SK-N-SH (cell line): ENCODE results near the gene NRL. TPM values are rescaled to one million over a fixed set of nuclear protein-coding genes. Genes with fewer than 3 reads are reported as not detected.

Experiments
- CTCF ChIA-PET: fragments of 300-600, 350-600 bp; formaldehyde crosslinking; extraction: SDS; loops from one replicate; lab custom pipeline; 2021; lab: Yijun Ruan, JAX
- POLR2A ChIA-PET: fragments of 350-600 bp; sonication (Branson Sonifier 250); formaldehyde crosslinking; extraction: SDS; loops from one replicate; lab custom pipeline; 2020; ENCODE audit warnings: antibody characterized with exemption, inconsistent platforms; lab: Yijun Ruan, JAX
- DNase-seq: peaks from one replicate; pipeline ENCODE4 v3.0.0; 2012
- H2AFZ ChIP-seq: fragments of 200-600 bp; sonication (generic); 2 replicates; pipeline ENCODE4 v1.8.1; 2016; ENCODE audit warnings: antibody characterized with exemption, mild to moderate bottlenecking, low read depth
- H3F3A ChIP-seq: fragments of 200-600 bp; sonication (generic); replicated peaks from 2 replicates; pipeline ENCODE3; 2016; ENCODE audit warnings: antibody characterized with exemption, mild to moderate bottlenecking; ENCODE audit not compliant: insufficient read depth
- H3K27ac ChIP-seq, 2 experiments: fragments of 200-500 bp in 1 of 2; fragments of 200-600 bp in 1 of 2; sonication (Bioruptor generic) in 1 of 2; sonication (generic), shearing (Covaris generic) in 1 of 2; 2 replicates each; pipeline versions ENCODE4 v1.5.1 to v1.6.1; 2014 to 2016; ENCODE audit warnings: low read depth in 2 of 2, inconsistent platforms in 1 of 2, low read length in 1 of 2, mild to moderate bottlenecking in 1 of 2, mixed read lengths in 1 of 2
- H3K27me3 ChIP-seq: fragments of 200-600 bp; sonication (generic), shearing (Covaris generic); 2 replicates; pipeline ENCODE4 v1.6.1; 2016; ENCODE audit warnings: mixed run types; ENCODE audit not compliant: insufficient read depth
- H3K36me3 ChIP-seq, 2 experiments: fragments of 200-500 bp in 1 of 2; fragments of 200-600 bp in 1 of 2; sonication (Bioruptor generic) in 1 of 2; sonication (generic) in 1 of 2; replicated peaks in 1 of 2; 2 replicates each; pipeline versions ENCODE3 to v1.5.1; 2014 to 2016; ENCODE audit warnings: low read length in 1 of 2, mild to moderate bottlenecking in 1 of 2; ENCODE audit not compliant: insufficient read depth in 2 of 2, control insufficient read depth in 1 of 2
- H3K4me1 ChIP-seq, 2 experiments: fragments of 200-500 bp in 1 of 2; fragments of 200-600 bp in 1 of 2; sonication (Bioruptor generic) in 1 of 2; sonication (generic), shearing (Covaris generic) in 1 of 2; 2 replicates each; pipeline versions ENCODE4 v1.5.1 to v1.6.1; 2014 to 2016; ENCODE audit warnings: low read depth in 1 of 2, low read length in 1 of 2, mixed run types in 1 of 2; ENCODE audit not compliant: insufficient read depth in 2 of 2, control insufficient read depth in 1 of 2
- H3K4me2 ChIP-seq: fragments of 200-600 bp; sonication (generic), shearing (Covaris generic); 2 replicates; pipeline ENCODE4 v1.6.1; 2017; ENCODE audit warnings: mixed run types
- H3K4me3 ChIP-seq, 2 experiments: fragments of 200-500 bp in 1 of 2; fragments of 200-600 bp in 1 of 2; sonication (Bioruptor generic) in 1 of 2; sonication (generic), shearing (Covaris generic) in 1 of 2; 2 replicates each; pipeline versions ENCODE4 v1.5.1 to v1.8.1; 2014 to 2016; ENCODE audit warnings: low read depth in 2 of 2, inconsistent platforms in 1 of 2, low read length in 1 of 2, mild to moderate bottlenecking in 1 of 2, mixed read lengths in 1 of 2, moderate library complexity in 1 of 2
- H3K79me2 ChIP-seq: fragments of 200-600 bp; sonication (generic); 2 replicates; pipeline ENCODE4 v1.8.1; 2017; ENCODE audit warnings: mild to moderate bottlenecking; ENCODE audit not compliant: insufficient read depth
- H3K9ac ChIP-seq: fragments of 200-600 bp; sonication (generic); 2 replicates; pipeline ENCODE4 v1.6.1; 2017; ENCODE audit warnings: mixed run types
- H3K9me2 ChIP-seq: fragments of 200-600 bp; sonication (generic); 2 replicates; pipeline ENCODE4 v1.6.1; 2017; ENCODE audit warnings: mixed run types
- H3K9me3 ChIP-seq: fragments of 200-600 bp; sonication (generic); 2 replicates; pipeline ENCODE4 v1.6.1; 2017; ENCODE audit warnings: mixed run types, mild to moderate bottlenecking, moderate library complexity
- H4K20me1 ChIP-seq: fragments of 200-600 bp; sonication (generic); 2 replicates; pipeline ENCODE4 v1.6.1; 2017; ENCODE audit warnings: mild to moderate bottlenecking, mixed run types; ENCODE audit not compliant: insufficient read depth
- CHD2 ChIP-seq: fragments of 150-350 bp; IDR thresholded peaks from 2 replicates; pipeline ENCODE4 v1.6.1; 2018; ENCODE audit warnings: low read length; ENCODE audit not compliant: partially characterized antibody
- CTCF ChIP-seq: fragments of 200-600 bp; sonication (generic); IDR thresholded peaks from 2 replicates; pipeline ENCODE4 v1.6.1; 2017; ENCODE audit warnings: antibody characterized with exemption, mild to moderate bottlenecking, moderate library complexity
- ELF1 ChIP-seq: IDR thresholded peaks from 2 replicates; pipeline ENCODE4 v1.4.0; 2012
- EP300 ChIP-seq, 2 experiments: IDR thresholded peaks; 2 replicates each; pipeline versions ENCODE4 v1.4.0 to v1.6.1; 2012; ENCODE audit warnings: borderline replicate concordance in 1 of 2, low read depth in 1 of 2, low read length in 1 of 2
- FOSL2 ChIP-seq: IDR thresholded peaks from 2 replicates; pipeline ENCODE4 v1.4.0; 2012; ENCODE audit warnings: low read depth, mild to moderate bottlenecking, moderate library complexity, borderline replicate concordance
- FOXJ3 ChIP-seq: sonication (generic); formaldehyde crosslinking; IDR thresholded peaks from 2 replicates; pipeline ENCODE4 v1.5.1; 2020; ENCODE audit warnings: mild to moderate bottlenecking, missing genetic modification reagents
- FOXM1 ChIP-seq: IDR thresholded peaks from 2 replicates; pipeline ENCODE4 v1.4.0; 2012; ENCODE audit warnings: low read depth, mild to moderate bottlenecking
- GABPA ChIP-seq: IDR thresholded peaks from 2 replicates; pipeline ENCODE4 v1.4.0; 2012; ENCODE audit warnings: low read depth, mild to moderate bottlenecking
- JUND ChIP-seq: IDR thresholded peaks from 2 replicates; pipeline ENCODE4 v1.4.0; 2012
- MEF2A ChIP-seq: IDR thresholded peaks from 2 replicates; pipeline ENCODE4 v1.4.0; 2012; ENCODE audit warnings: low read depth, borderline replicate concordance
- MXI1 ChIP-seq: IDR thresholded peaks from 2 replicates; pipeline ENCODE4 v1.6.1; 2012; ENCODE audit warnings: mild to moderate bottlenecking, low read depth, low read length, improper control_type of control experiment
- NRF1 ChIP-seq: IDR thresholded peaks from 2 replicates; pipeline ENCODE4 v1.6.1; 2012; ENCODE audit warnings: low read depth, mild to moderate bottlenecking, low read length
- PBX3 ChIP-seq: IDR thresholded peaks from 2 replicates; pipeline ENCODE4; 2012
- POLR2AphosphoS5 ChIP-seq: IDR thresholded peaks from 2 replicates; pipeline ENCODE4 v1.6.1; 2012; ENCODE audit warnings: low read depth, low read length
- RAD21 ChIP-seq: IDR thresholded peaks from 2 replicates; pipeline ENCODE4 v1.6.1; 2012; ENCODE audit warnings: mild to moderate bottlenecking, low read length
- RCOR1 ChIP-seq: fragments of 150-350 bp; IDR thresholded peaks from 2 replicates; pipeline ENCODE4 v1.6.1; 2017; ENCODE audit warnings: antibody characterized with exemption, low read length
- RFX5 ChIP-seq: IDR thresholded peaks from 2 replicates; pipeline ENCODE4 v1.6.1; 2012; ENCODE audit warnings: mild to moderate bottlenecking, improper control_type of control experiment, low read length
- SIN3A ChIP-seq: IDR thresholded peaks from 2 replicates; pipeline ENCODE4 v1.6.1; 2012; ENCODE audit warnings: low read depth, mild to moderate bottlenecking, low read length, moderate library complexity, borderline replicate concordance
- SMC3 ChIP-seq: IDR thresholded peaks from 2 replicates; pipeline ENCODE4 v1.6.1; 2012; ENCODE audit warnings: low read depth, low read length, improper control_type of control experiment
- TAF1 ChIP-seq: IDR thresholded peaks from 2 replicates; pipeline ENCODE4 v1.6.1; 2012; ENCODE audit warnings: low read depth, mild to moderate bottlenecking, low read length, moderate library complexity, borderline replicate concordance
- TCF12 ChIP-seq: IDR thresholded peaks from 2 replicates; pipeline ENCODE4 v1.4.0; 2012
- USF1 ChIP-seq: IDR thresholded peaks from 2 replicates; pipeline ENCODE4 v1.4.0; 2012; ENCODE audit warnings: low read depth, borderline replicate concordance
- USF2 ChIP-seq: fragments of 150-350 bp; IDR thresholded peaks from 2 replicates; pipeline ENCODE4 v1.6.1; 2017; ENCODE audit warnings: antibody characterized with exemption, low read length, low read depth, borderline replicate concordance
- YY1 ChIP-seq: IDR thresholded peaks from 2 replicates; pipeline ENCODE4 v1.4.0; 2012; ENCODE audit warnings: low read depth, mild to moderate bottlenecking
- ZBTB33 ChIP-seq: IDR thresholded peaks from 2 replicates; pipeline ENCODE4 v1.4.0; 2012; ENCODE audit warnings: low read depth, borderline replicate concordance
- WGBS: methylation state at CpG from one replicate; pipeline ENCODE4 v1.1.6; 2017; ENCODE audit warnings: low lambda C conversion rate; 5-methylcytosine and 5-hydroxymethylcytosine counted together
- polyA plus RNA-seq, 3 experiments: library from polyadenylated mRNA; depleted of rRNA; stranded (reverse); fragments of >200 nt; gene quantifications; 2 replicates each; pipeline ENCODE4 v1.2.3, GENCODE V29; 2012

NRL gene
- polyA plus RNA-seq (2012; rRNA removed) = 0.76 and 0.88 TPM in 2 replicates
- polyA plus RNA-seq (2012; cell fraction: cytosol; rRNA removed) = 0.32 and 0.77 TPM in 2 replicates
- 0.37 and 0.59 TPM in 2 replicates for polyA plus RNA-seq (2012; cell fraction: nucleus; rRNA removed)

GRCh38 chr14:24114532-24115421, at the start of gene NRL, which contains the start of gene DCAF11:
Gene NRL, minus strand, starts transcription at chr14:24114949. Its CDS starts 32,101 bp downstream, at chr14:24082848.
Gene DCAF11, plus strand, starts transcription at chr14:24114777. Its CDS starts 818 bp downstream, at chr14:24115595.
- H3F3A ChIP-seq = peaks cover 11% of the 10 kb centered on the region
- H3K27ac ChIP-seq = peak within 1 kb of the TSS; percentile 97 to 99
- whole genome bisulfite sequencing = under 1% methylated on average over 46 of the region's 65 CpGs
- no peaks in the 10 kb centered on the region for H3K9me3 ChIP-seq
- ChIA-PET CTCF (interaction anchor here (0.7 to 3.8 kb wide), 15 partner anchors 20 to 526 kb away, joined by 3 to 25 read pairs (median 3); partner anchors contain the start of genes CARMIL3, IPO4, IRF9 and PCK2), POLR2A (interaction anchor here (0.6 to 3.2 kb wide), 19 partner anchors 8 to 794 kb away, joined by 3 to 28 read pairs (median 6); partner anchors contain the start of genes CARMIL3, EMC9, FITM1 and IRF9)
- peak within 1 kb of the TSS; percentile 74 for H2AFZ ChIP-seq
- no peaks in the 10 kb centered on the region for H3K9me2 ChIP-seq
- H3K79me2 ChIP-seq = peaks cover 6% of the 10 kb centered on the region; the same call in 1 of the 2 replicates
- peaks cover 10 to 17% of the 10 kb centered on the region in 2 experiments for H3K4me1 ChIP-seq
- DNase-seq = peak; percentile 95
- H3K27me3 ChIP-seq = no peaks in the 10 kb centered on the region
- peaks cover 12 to 31% of the 10 kb centered on the region in 2 experiments for H3K36me3 ChIP-seq
- peak within 1 kb of the TSS; percentile 71 to 88 for H3K4me3 ChIP-seq
- no peaks in the 10 kb centered on the region for H4K20me1 ChIP-seq
- peak within 1 kb of the TSS; percentile 91 for H3K9ac ChIP-seq
- H3K4me2 ChIP-seq = peak within 1 kb of the TSS; percentile 90
- no peak for TF ChIP-seq JUND
- no peak for TF ChIP-seq MEF2A
- no peak for TF ChIP-seq SMC3
- TF ChIP-seq RFX5 = peak; percentile 91
- TF ChIP-seq GABPA = peak; percentile 31; the same call in 1 of the 2 replicates
- TF ChIP-seq SIN3A = no peak; the same call in 1 of the 2 replicates
- TF ChIP-seq FOXM1 = no peak
- TF ChIP-seq USF1 = peak; percentile 92
- TF ChIP-seq FOSL2 = no peak
- no peak for TF ChIP-seq FOXJ3 (CRISPR knock-in tag)
- no peak for TF ChIP-seq TAF1
- no peak for TF ChIP-seq RAD21
- TF ChIP-seq POLR2AphosphoS5 = no peak; the same call in none of the 2 replicates
- TF ChIP-seq ELF1 = peak; percentile 56
- TF ChIP-seq PBX3 = peak; percentile 95
- TF ChIP-seq RCOR1 = no peak
- TF ChIP-seq USF2 = peak; percentile 66
- peak; percentile 72 for TF ChIP-seq NRF1
- no peak for TF ChIP-seq TCF12
- TF ChIP-seq MXI1 = peak; percentile 97
- no peak for TF ChIP-seq YY1
- peak in 1 of 2 experiments; percentile 25; a peak in 1 of 4 replicates for TF ChIP-seq EP300 (IDR thresholded peaks at IDR 0.05; ENCODE audit: borderline replicate concordance in 1 of 2, low read depth in 1 of 2, low read length in 1 of 2)
- TF ChIP-seq CHD2 = peak; percentile 96
- TF ChIP-seq CTCF = no peak
- peak; percentile 92 for TF ChIP-seq ZBTB33
